ENCODE measurements around the gene RPS24.

Gene RPS24

DNA sequence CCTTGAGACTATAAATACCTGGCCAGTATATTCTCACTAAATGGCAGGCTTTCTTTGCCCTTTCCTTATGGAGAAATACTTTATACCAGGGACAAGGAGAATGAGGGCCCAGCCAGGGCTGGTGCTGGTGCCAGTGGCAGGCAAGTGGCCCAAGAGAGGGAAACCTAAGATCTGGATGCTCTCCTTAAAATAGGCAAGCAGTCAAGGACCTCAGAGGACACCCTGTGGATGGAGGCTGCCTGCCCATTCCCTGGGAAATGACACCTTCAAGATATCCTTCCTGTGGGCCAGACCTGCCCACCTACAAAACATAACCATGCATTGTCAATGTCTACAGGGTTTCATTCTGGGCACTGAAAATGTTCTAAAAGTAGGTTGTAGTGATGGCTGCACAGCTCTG is 33.5 kb upstream of the RPS24 start:
- H3K4me3 Mint-ChIP-seq: no peak overlapping the region
- H3K4me1 Mint-ChIP-seq: no peaks in the 10 kb centered on the region
- H3K27ac Mint-ChIP-seq: no peak overlapping the region
- no peaks in the 10 kb centered on the region for H3K9me3 Mint-ChIP-seq
- TF ChIP-seq, protein P1, sequence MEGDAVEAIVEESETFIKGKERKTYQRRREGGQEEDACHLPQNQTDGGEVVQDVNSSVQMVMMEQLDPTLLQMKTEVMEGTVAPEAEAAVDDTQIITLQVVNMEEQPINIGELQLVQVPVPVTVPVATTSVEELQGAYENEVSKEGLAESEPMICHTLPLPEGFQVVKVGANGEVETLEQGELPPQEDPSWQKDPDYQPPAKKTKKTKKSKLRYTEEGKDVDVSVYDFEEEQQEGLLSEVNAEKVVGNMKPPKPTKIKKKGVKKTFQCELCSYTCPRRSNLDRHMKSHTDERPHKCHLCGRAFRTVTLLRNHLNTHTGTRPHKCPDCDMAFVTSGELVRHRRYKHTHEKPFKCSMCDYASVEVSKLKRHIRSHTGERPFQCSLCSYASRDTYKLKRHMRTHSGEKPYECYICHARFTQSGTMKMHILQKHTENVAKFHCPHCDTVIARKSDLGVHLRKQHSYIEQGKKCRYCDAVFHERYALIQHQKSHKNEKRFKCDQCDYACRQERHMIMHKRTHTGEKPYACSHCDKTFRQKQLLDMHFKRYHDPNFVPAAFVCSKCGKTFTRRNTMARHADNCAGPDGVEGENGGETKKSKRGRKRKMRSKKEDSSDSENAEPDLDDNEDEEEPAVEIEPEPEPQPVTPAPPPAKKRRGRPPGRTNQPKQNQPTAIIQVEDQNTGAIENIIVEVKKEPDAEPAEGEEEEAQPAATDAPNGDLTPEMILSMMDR (IDR thresholded peaks at IDR 0.05; ENCODE audit: unreplicated experiment in 3 of 3): no peak
- peaks cover 82% of the 10 kb centered on the region for H3K36me3 Mint-ChIP-seq (ENCODE audit: low read depth)
- H3K27me3 Mint-ChIP-seq (ENCODE audit: low read depth): no peaks in the 10 kb centered on the region

DNA sequence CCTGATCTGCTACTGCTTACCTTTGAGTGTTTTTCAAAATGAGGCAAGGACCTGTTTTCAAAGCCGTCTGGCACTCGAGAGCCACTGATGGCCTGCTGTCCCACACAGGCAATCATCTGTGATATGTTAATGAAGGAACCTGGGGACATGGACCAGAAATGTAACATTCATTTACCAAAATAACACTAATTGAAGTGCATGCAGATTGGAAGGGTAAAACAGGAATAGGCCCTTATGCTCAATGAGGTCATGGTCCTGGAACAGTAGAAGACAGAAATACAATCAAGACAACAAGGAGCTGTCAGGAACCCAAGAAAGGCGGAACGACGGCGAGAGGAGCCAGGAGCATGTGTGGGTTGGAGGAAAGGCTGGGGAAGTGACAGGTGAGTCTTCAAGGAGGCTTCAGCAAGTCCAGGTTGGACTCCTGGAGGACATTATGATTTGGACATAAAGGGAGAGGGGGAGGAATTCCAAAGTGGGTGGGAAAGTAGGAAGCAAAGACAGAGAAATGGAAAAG is 32.6 kb upstream of the RPS24 start:
- Mint-ChIP-seq H3K36me3 (ENCODE audit: low read depth) (peaks cover 82% of the 10 kb centered on the region), H3K4me3 (no peak overlapping the region), H3K27ac (peak overlapping the region in 1 of 3 experiments; percentile 7), H3K9me3 (no peaks in the 10 kb centered on the region), H3K4me1 (no peaks in the 10 kb centered on the region), H3K27me3 (ENCODE audit: low read depth) (no peaks in the 10 kb centered on the region)
- TF ChIP-seq, protein P1 (IDR thresholded peaks at IDR 0.05; ENCODE audit: unreplicated experiment in 3 of 3): no peak

DNA sequence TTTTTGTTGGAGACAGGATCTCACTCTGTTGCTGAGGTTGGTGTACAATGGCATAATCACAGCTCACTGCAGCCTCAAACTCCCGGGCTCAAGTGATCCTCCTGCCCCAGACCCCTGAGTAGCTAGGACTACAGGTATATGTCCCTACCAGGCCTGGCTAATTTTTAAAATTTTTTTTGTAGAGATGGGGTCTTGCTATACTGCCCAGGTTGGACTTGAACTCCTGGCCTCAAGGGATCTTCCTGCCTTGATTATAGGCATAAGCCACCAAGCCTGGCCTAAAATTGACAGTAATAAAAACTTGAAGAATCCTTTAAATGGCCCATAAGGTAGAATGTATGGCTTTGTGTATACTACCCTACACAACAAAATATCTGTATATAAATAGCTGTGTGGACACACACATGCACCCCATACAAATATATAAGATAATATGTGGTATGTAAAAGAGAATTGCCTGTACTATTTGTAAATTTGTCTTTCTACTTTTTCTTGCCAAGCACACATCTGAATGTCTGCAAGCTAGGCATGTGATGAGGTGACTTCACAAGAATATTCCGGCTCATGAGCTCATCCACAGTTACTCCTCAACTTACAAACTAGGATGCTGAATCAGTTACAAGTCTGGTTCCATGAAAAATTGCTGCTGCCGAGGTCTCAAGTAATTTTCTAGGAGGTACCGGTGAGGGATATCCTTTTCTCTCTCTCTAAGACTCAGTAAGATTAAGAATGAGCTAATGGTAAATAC is 30.9 kb upstream of the RPS24 start:
- H3K4me1 Mint-ChIP-seq: no peaks in the 10 kb centered on the region
- no peaks in the 10 kb centered on the region for H3K27me3 Mint-ChIP-seq (ENCODE audit: low read depth)
- no peak overlapping the region for H3K4me3 Mint-ChIP-seq
- H3K27ac Mint-ChIP-seq: no peak overlapping the region
- TF ChIP-seq, protein P1 (IDR thresholded peaks at IDR 0.05; ENCODE audit: unreplicated experiment in 3 of 3): no peak
- H3K36me3 Mint-ChIP-seq (ENCODE audit: low read depth): peaks cover 81% of the 10 kb centered on the region
- no peaks in the 10 kb centered on the region for H3K9me3 Mint-ChIP-seq

DNA sequence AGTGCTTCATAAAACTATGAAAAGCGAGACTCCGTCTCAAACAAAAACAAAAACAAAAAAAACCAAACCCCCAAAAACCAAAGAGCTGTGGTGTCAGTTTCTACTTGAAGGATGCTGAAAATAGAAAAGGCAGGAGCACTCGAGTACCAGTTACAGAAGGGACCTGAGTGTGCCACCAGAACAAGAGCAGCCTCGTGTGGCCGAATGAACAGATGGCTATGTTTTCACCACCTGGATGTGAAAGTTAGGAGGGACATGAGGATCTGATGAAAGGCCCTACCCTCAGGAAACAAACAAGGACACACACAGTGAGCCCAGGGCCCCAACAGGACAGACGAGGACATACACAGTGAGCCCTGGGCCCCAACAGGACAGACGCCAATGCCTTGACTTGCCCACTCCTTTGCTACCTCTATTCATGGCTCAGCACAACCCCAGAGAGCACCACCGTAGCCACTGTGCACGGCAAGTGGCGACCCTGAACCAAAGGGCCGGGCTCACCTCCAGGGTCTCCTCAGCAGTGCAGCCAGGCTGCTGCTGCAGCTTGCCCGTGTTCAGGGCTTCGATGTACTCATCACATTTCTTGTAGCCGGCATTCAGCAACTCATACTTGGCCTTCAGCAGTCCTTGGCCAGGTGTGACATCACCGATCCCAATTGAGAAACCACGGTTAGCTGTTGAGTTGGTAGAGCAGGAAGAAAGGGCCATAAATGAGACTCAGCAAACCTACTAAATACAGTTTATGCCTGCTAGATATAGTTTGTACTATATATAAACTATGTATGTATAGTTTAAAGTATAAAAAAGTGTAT is 29.2 kb upstream of the RPS24 start:
- H3K4me3 Mint-ChIP-seq: no peak overlapping the region
- H3K9me3 Mint-ChIP-seq: no peaks in the 10 kb centered on the region
- peaks cover 72% of the 10 kb centered on the region for H3K36me3 Mint-ChIP-seq (ENCODE audit: low read depth)
- no peaks in the 10 kb centered on the region for H3K27me3 Mint-ChIP-seq (ENCODE audit: low read depth)
- H3K27ac Mint-ChIP-seq: no peak overlapping the region
- TF ChIP-seq, protein P1 (IDR thresholded peaks at IDR 0.05; ENCODE audit: unreplicated experiment in 3 of 3): no peak
- H3K4me1 Mint-ChIP-seq: no peaks in the 10 kb centered on the region

DNA sequence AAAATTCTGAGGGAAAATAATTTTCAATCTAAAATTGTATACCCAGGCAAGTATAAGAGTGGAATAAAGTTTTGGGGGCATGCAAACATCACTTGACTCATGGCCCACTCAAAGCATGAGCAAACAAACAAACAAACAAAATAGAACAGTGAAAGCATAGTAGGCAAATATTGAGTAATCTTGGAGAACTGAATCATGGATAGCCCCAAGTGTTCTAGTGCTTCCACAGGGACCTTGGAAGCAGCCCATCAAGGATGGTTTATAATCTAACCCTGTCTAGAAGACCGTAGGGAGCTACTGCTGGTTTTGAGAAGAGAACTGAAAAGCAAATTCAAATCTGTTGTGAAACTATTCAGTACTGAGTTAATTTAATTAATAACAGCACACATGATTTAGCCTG is 26.5 kb upstream of the RPS24 start:
- TF ChIP-seq, protein P1 (IDR thresholded peaks at IDR 0.05; ENCODE audit: unreplicated experiment in 3 of 3): no peak
- Mint-ChIP-seq H3K27me3 (ENCODE audit: low read depth) (no peaks in the 10 kb centered on the region), H3K27ac (no peak overlapping the region), H3K9me3 (no peaks in the 10 kb centered on the region), H3K4me1 (no peaks in the 10 kb centered on the region), H3K36me3 (ENCODE audit: low read depth) (peaks cover 78% of the 10 kb centered on the region), H3K4me3 (no peak overlapping the region)

Measured in nephron (organoid).